ENCODE data around the gene PPP1R37. TPM values are rescaled to one million over a fixed set of nuclear protein-coding genes. Genes with fewer than 3 reads are reported as not detected.
A peak's percentile ranks its signal among the peaks of the same experiment; 100 is the strongest.

Gene PPP1R37
- polyA plus RNA-seq, 3 donors = 0.10 to 11.8 (median 0.22) TPM

DNA sequence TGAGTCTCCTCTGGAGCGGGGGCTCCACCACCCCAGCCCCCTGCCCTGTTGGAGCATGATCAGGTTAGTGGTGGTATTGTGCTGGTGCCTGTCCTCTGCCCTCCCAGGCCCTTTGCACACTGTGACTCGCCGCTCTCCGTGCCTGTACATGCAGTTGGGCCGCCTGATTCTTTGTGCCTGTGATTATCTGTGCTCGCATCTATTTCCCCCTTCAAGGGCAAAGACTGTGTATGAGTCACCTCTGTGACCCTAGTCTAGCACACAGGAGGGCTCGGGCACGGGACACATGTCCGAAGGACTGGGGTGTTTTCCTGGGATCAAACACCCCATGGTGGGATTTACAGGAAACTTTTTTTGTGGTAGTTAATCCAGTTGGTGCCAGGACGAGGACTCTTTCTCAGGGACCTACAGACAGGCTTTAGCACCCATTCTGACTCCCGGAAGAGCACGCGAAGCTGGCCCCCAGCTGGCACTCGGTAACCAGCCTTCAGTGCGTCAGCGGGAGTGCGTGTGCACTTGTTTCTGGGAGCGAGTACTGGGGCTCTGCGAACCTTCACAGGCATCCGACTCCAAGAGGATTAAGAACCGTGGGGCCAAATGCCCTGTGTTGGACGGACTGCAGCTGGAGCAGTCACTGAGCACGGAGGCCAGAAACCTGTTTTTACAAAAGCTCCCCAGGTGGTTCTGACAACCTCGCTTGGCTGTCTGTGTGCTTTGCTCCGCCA, 6.7 kb downstream of the PPP1R37 start:
- Mint-ChIP-seq H3K36me3 (peaks cover 5% of the 10 kb centered on the region in 2 donors), H3K9me3 (no peaks in the 10 kb centered on the region), H3K4me1 (peaks cover 54% of the 10 kb centered on the region), H3K27me3 (ENCODE audit: low read depth in 3 of 3) (peaks cover 0 to 6% (median 0%) of the 10 kb centered on the region in 3 donors), H3K27ac (peak overlapping the region in 2 of 7 donors; percentile 26 to 75), H3K4me3 (no peak overlapping the region)
- TF ChIP-seq, protein P1, sequence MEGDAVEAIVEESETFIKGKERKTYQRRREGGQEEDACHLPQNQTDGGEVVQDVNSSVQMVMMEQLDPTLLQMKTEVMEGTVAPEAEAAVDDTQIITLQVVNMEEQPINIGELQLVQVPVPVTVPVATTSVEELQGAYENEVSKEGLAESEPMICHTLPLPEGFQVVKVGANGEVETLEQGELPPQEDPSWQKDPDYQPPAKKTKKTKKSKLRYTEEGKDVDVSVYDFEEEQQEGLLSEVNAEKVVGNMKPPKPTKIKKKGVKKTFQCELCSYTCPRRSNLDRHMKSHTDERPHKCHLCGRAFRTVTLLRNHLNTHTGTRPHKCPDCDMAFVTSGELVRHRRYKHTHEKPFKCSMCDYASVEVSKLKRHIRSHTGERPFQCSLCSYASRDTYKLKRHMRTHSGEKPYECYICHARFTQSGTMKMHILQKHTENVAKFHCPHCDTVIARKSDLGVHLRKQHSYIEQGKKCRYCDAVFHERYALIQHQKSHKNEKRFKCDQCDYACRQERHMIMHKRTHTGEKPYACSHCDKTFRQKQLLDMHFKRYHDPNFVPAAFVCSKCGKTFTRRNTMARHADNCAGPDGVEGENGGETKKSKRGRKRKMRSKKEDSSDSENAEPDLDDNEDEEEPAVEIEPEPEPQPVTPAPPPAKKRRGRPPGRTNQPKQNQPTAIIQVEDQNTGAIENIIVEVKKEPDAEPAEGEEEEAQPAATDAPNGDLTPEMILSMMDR (IDR thresholded peaks at IDR 0.05) = no peak
- H3K9me3 ChIP-seq (replicated peaks in 1 of 2; ENCODE audit: control insufficient read depth in 1 of 2, insufficient read depth in 1 of 2, low read length in 2 of 2) = no peaks in the 10 kb centered on the region
- intact Hi-C loops (cut with micrococcal nuclease) = loop anchor here in 1 of 2 donors (5.0 kb wide), 1 partner anchor 88 kb away; no protein-coding TSS in a partner anchor
- H3K4me3 ChIP-seq (replicated peaks in 1 of 3; ENCODE audit: low read depth in 2 of 3, low read length in 3 of 3) = no peak overlapping the region
- peak overlapping the region in 1 of 2 donors; percentile 31 for H3K27ac ChIP-seq (ENCODE audit: low read depth in 1 of 2, low read length in 2 of 2)
- no peak overlapping the region for H3K9ac ChIP-seq (ENCODE audit: insufficient read depth, low read length, poor library complexity, severe bottlenecking)
- H3K4me1 ChIP-seq (ENCODE audit: control insufficient read depth in 1 of 2, insufficient read depth in 2 of 2, low read length in 2 of 2) = peaks cover 10 to 14% of the 10 kb centered on the region in 2 donors
- H4K20me1 ChIP-seq (ENCODE audit: insufficient read depth, low read length) = peaks cover 91% of the 10 kb centered on the region
- DNase-seq = no peak
- peaks cover 0 to 14% of the 10 kb centered on the region in 2 donors for H3K36me3 ChIP-seq (replicated peaks in 1 of 2; ENCODE audit: control insufficient read depth in 1 of 2, insufficient read depth in 2 of 2, low read length in 2 of 2)
- H2AFZ ChIP-seq (ENCODE audit: insufficient read depth, low read depth, low read length, poor library complexity, severe bottlenecking) = no peak overlapping the region
- H3K4me2 ChIP-seq (replicated peaks; ENCODE audit: extremely low read depth, low read length, poor library complexity, severe bottlenecking) = no peak overlapping the region
- 92% methylated on average over 22 of the region's 25 CpGs for WGBS (ENCODE audit: insufficient coverage)
- H3K79me2 ChIP-seq (ENCODE audit: insufficient read depth, low read length) = peaks cover 96% of the 10 kb centered on the region
- no peaks in the 10 kb centered on the region for H3K27me3 ChIP-seq (ENCODE audit: control insufficient read depth in 2 of 2, insufficient read depth in 2 of 2, low read length in 2 of 2)

DNA sequence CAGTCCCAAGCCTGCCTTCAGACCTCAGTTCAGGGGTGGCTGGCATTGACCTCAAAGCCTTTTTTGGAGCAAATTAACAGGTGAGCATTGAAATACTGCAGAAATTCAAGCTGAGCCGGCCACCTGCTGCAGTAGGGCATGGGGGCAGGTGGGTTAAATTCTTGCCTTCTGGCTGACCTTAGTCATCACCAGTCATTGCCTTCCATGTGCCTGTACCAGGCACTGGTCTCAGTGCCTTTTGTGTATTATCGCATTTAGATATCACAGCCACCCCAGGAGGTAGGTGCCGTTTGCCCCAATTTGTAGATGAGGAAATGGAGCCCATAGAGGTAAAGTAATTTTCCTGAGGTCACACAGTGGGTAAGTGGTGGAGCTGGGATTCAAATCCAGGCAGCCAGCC, 7.2 kb downstream of the PPP1R37 start:
- Mint-ChIP-seq H3K4me3 (no peak overlapping the region), H3K27me3 (ENCODE audit: low read depth in 3 of 3) (peaks cover 0 to 6% (median 0%) of the 10 kb centered on the region in 3 donors), H3K36me3 (peaks cover 5% of the 10 kb centered on the region in 2 donors), H3K4me1 (peaks cover 55% of the 10 kb centered on the region), H3K9me3 (no peaks in the 10 kb centered on the region), H3K27ac (no peak overlapping the region)
- H3K79me2 ChIP-seq (ENCODE audit: insufficient read depth, low read length) = peaks cover 96% of the 10 kb centered on the region
- H3K36me3 ChIP-seq (replicated peaks in 1 of 2; ENCODE audit: control insufficient read depth in 1 of 2, insufficient read depth in 2 of 2, low read length in 2 of 2) = peaks cover 0 to 14% of the 10 kb centered on the region in 2 donors
- intact Hi-C loops (cut with micrococcal nuclease) = no loop called here
- peaks cover 8 to 11% of the 10 kb centered on the region in 2 donors for H3K4me1 ChIP-seq (ENCODE audit: control insufficient read depth in 1 of 2, insufficient read depth in 2 of 2, low read length in 2 of 2)
- H3K9me3 ChIP-seq (replicated peaks in 1 of 2; ENCODE audit: control insufficient read depth in 1 of 2, insufficient read depth in 1 of 2, low read length in 2 of 2) = no peaks in the 10 kb centered on the region
- DNase-seq = no peak
- no peaks in the 10 kb centered on the region for H3K27me3 ChIP-seq (ENCODE audit: control insufficient read depth in 2 of 2, insufficient read depth in 2 of 2, low read length in 2 of 2)
- H3K9ac ChIP-seq (ENCODE audit: insufficient read depth, low read length, poor library complexity, severe bottlenecking) = no peak overlapping the region
- peaks cover 96% of the 10 kb centered on the region for H4K20me1 ChIP-seq (ENCODE audit: insufficient read depth, low read length)
- no peak overlapping the region for H3K27ac ChIP-seq (ENCODE audit: low read depth in 1 of 2, low read length in 2 of 2)
- TF ChIP-seq, protein P1 (IDR thresholded peaks at IDR 0.05) = no peak
- H3K4me2 ChIP-seq (replicated peaks; ENCODE audit: extremely low read depth, low read length, poor library complexity, severe bottlenecking) = no peak overlapping the region
- 100% methylated on average over 2 of the region's 3 CpGs for WGBS (ENCODE audit: insufficient coverage)
- H3K4me3 ChIP-seq (replicated peaks in 1 of 3; ENCODE audit: low read depth in 2 of 3, low read length in 3 of 3) = no peak overlapping the region
- no peak overlapping the region for H2AFZ ChIP-seq (ENCODE audit: insufficient read depth, low read depth, low read length, poor library complexity, severe bottlenecking)
